SK-N-SH (cell line): ENCODE data around the gene SLC5A9. TPM values are rescaled to one million over a fixed set of nuclear protein-coding genes. Genes with fewer than 3 reads are reported as not detected.

Experiments
- CTCF ChIA-PET: fragments of 300-600, 350-600 bp; formaldehyde crosslinking; extraction: SDS; loops from one replicate; lab custom pipeline; 2021; lab: Yijun Ruan, JAX
- POLR2A ChIA-PET: fragments of 350-600 bp; sonication (Branson Sonifier 250); formaldehyde crosslinking; extraction: SDS; loops from one replicate; lab custom pipeline; 2020; ENCODE audit warnings: antibody characterized with exemption, inconsistent platforms; lab: Yijun Ruan, JAX
- DNase-seq: peaks from one replicate; pipeline ENCODE4 v3.0.0; 2012
- H2AFZ ChIP-seq: fragments of 200-600 bp; sonication (generic); 2 replicates; pipeline ENCODE4 v1.8.1; 2016; ENCODE audit warnings: antibody characterized with exemption, mild to moderate bottlenecking, low read depth
- H3F3A ChIP-seq: fragments of 200-600 bp; sonication (generic); replicated peaks from 2 replicates; pipeline ENCODE3; 2016; ENCODE audit warnings: antibody characterized with exemption, mild to moderate bottlenecking; ENCODE audit not compliant: insufficient read depth
- H3K27ac ChIP-seq, 2 experiments: fragments of 200-500 bp in 1 of 2; fragments of 200-600 bp in 1 of 2; sonication (Bioruptor generic) in 1 of 2; sonication (generic), shearing (Covaris generic) in 1 of 2; 2 replicates each; pipeline versions ENCODE4 v1.5.1 to v1.6.1; 2014 to 2016; ENCODE audit warnings: low read depth in 2 of 2, inconsistent platforms in 1 of 2, low read length in 1 of 2, mild to moderate bottlenecking in 1 of 2, mixed read lengths in 1 of 2
- H3K27me3 ChIP-seq: fragments of 200-600 bp; sonication (generic), shearing (Covaris generic); 2 replicates; pipeline ENCODE4 v1.6.1; 2016; ENCODE audit warnings: mixed run types; ENCODE audit not compliant: insufficient read depth
- H3K36me3 ChIP-seq, 2 experiments: fragments of 200-500 bp in 1 of 2; fragments of 200-600 bp in 1 of 2; sonication (Bioruptor generic) in 1 of 2; sonication (generic) in 1 of 2; replicated peaks in 1 of 2; 2 replicates each; pipeline versions ENCODE3 to v1.5.1; 2014 to 2016; ENCODE audit warnings: low read length in 1 of 2, mild to moderate bottlenecking in 1 of 2; ENCODE audit not compliant: insufficient read depth in 2 of 2, control insufficient read depth in 1 of 2
- H3K4me1 ChIP-seq, 2 experiments: fragments of 200-500 bp in 1 of 2; fragments of 200-600 bp in 1 of 2; sonication (Bioruptor generic) in 1 of 2; sonication (generic), shearing (Covaris generic) in 1 of 2; 2 replicates each; pipeline versions ENCODE4 v1.5.1 to v1.6.1; 2014 to 2016; ENCODE audit warnings: low read depth in 1 of 2, low read length in 1 of 2, mixed run types in 1 of 2; ENCODE audit not compliant: insufficient read depth in 2 of 2, control insufficient read depth in 1 of 2
- H3K4me2 ChIP-seq: fragments of 200-600 bp; sonication (generic), shearing (Covaris generic); 2 replicates; pipeline ENCODE4 v1.6.1; 2017; ENCODE audit warnings: mixed run types
- H3K4me3 ChIP-seq, 2 experiments: fragments of 200-500 bp in 1 of 2; fragments of 200-600 bp in 1 of 2; sonication (Bioruptor generic) in 1 of 2; sonication (generic), shearing (Covaris generic) in 1 of 2; 2 replicates each; pipeline versions ENCODE4 v1.5.1 to v1.8.1; 2014 to 2016; ENCODE audit warnings: low read depth in 2 of 2, inconsistent platforms in 1 of 2, low read length in 1 of 2, mild to moderate bottlenecking in 1 of 2, mixed read lengths in 1 of 2, moderate library complexity in 1 of 2
- H3K79me2 ChIP-seq: fragments of 200-600 bp; sonication (generic); 2 replicates; pipeline ENCODE4 v1.8.1; 2017; ENCODE audit warnings: mild to moderate bottlenecking; ENCODE audit not compliant: insufficient read depth
- H3K9ac ChIP-seq: fragments of 200-600 bp; sonication (generic); 2 replicates; pipeline ENCODE4 v1.6.1; 2017; ENCODE audit warnings: mixed run types
- H3K9me2 ChIP-seq: fragments of 200-600 bp; sonication (generic); 2 replicates; pipeline ENCODE4 v1.6.1; 2017; ENCODE audit warnings: mixed run types
- H3K9me3 ChIP-seq: fragments of 200-600 bp; sonication (generic); 2 replicates; pipeline ENCODE4 v1.6.1; 2017; ENCODE audit warnings: mixed run types, mild to moderate bottlenecking, moderate library complexity
- H4K20me1 ChIP-seq: fragments of 200-600 bp; sonication (generic); 2 replicates; pipeline ENCODE4 v1.6.1; 2017; ENCODE audit warnings: mild to moderate bottlenecking, mixed run types; ENCODE audit not compliant: insufficient read depth
- CHD2 ChIP-seq: fragments of 150-350 bp; IDR thresholded peaks from 2 replicates; pipeline ENCODE4 v1.6.1; 2018; ENCODE audit warnings: low read length; ENCODE audit not compliant: partially characterized antibody
- ELF1 ChIP-seq: IDR thresholded peaks from 2 replicates; pipeline ENCODE4 v1.4.0; 2012
- FOXJ3 ChIP-seq: sonication (generic); formaldehyde crosslinking; IDR thresholded peaks from 2 replicates; pipeline ENCODE4 v1.5.1; 2020; ENCODE audit warnings: mild to moderate bottlenecking, missing genetic modification reagents
- FOXM1 ChIP-seq: IDR thresholded peaks from 2 replicates; pipeline ENCODE4 v1.4.0; 2012; ENCODE audit warnings: low read depth, mild to moderate bottlenecking
- RXRA ChIP-seq: IDR thresholded peaks from 2 replicates; pipeline ENCODE4 v1.4.0; 2012; ENCODE audit warnings: low read depth, mild to moderate bottlenecking, borderline replicate concordance
- SIN3A ChIP-seq: IDR thresholded peaks from 2 replicates; pipeline ENCODE4 v1.6.1; 2012; ENCODE audit warnings: low read depth, mild to moderate bottlenecking, low read length, moderate library complexity, borderline replicate concordance
- SMC3 ChIP-seq: IDR thresholded peaks from 2 replicates; pipeline ENCODE4 v1.6.1; 2012; ENCODE audit warnings: low read depth, low read length, improper control_type of control experiment
- TAF1 ChIP-seq: IDR thresholded peaks from 2 replicates; pipeline ENCODE4 v1.6.1; 2012; ENCODE audit warnings: low read depth, mild to moderate bottlenecking, low read length, moderate library complexity, borderline replicate concordance
- TEAD4 ChIP-seq: IDR thresholded peaks from 2 replicates; pipeline ENCODE4 v1.4.0; 2012; ENCODE audit warnings: mild to moderate bottlenecking, borderline replicate concordance; ENCODE audit not compliant: insufficient read depth
- YY1 ChIP-seq: IDR thresholded peaks from 2 replicates; pipeline ENCODE4 v1.4.0; 2012; ENCODE audit warnings: low read depth, mild to moderate bottlenecking
- WGBS: methylation state at CpG from one replicate; pipeline ENCODE4 v1.1.6; 2017; ENCODE audit warnings: low lambda C conversion rate; 5-methylcytosine and 5-hydroxymethylcytosine counted together
- polyA plus RNA-seq, 3 experiments: library from polyadenylated mRNA; depleted of rRNA; stranded (reverse); fragments of >200 nt; gene quantifications; 2 replicates each; pipeline ENCODE4 v1.2.3, GENCODE V29; 2012
- TF ChIP-seq, protein P1 (sequence below): IDR thresholded peaks from 2 replicates; pipeline ENCODE4; 2012
- TF ChIP-seq, protein P2 (sequence below): fragments of 150-350 bp; IDR thresholded peaks from 2 replicates; pipeline ENCODE4 v1.6.1; 2017; ENCODE audit warnings: antibody characterized with exemption, low read length, low read depth, borderline replicate concordance
- TF ChIP-seq, protein P3 (sequence below): fragments of 150-350 bp; IDR thresholded peaks from 2 replicates; pipeline ENCODE4 v1.6.1; 2016; ENCODE audit warnings: mild to moderate bottlenecking, low read depth, low read length

SLC5A9 gene
- polyA plus RNA-seq, 1 of the 3 experiments (the other 2 are of a cell fraction), result not detected

DNA sequence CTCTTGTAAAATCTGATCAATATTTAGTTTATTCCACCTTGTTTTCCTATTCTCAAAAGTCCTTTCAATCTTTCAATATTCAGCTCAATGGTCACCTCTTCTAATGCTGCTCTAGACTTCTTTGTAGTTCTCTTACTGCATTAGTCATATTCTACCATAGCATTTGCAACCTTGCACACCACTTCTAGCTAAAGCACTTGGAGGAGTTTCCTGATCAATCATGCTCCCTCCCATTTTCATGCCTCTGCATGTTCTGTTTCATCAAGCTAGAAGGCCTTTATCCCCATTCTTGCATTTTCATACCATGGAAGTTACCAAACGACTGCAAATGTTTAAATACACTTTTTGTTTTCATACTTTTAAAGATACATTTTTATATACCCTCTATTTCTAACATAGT is 72.1 kb downstream of the SLC5A9 start:
- ChIA-PET POLR2A (no interaction called here), CTCF (interaction anchor here (1.9 kb wide), 1 partner anchor 9 kb away, joined by 6 read pairs; no protein-coding TSS in a partner anchor)
- Histone ChIP-seq H4K20me1 (no peaks in the 10 kb centered on the region), H3K4me3 (no peak overlapping the region), H3K79me2 (no peaks in the 10 kb centered on the region), H3F3A (no peaks in the 10 kb centered on the region), H3K27me3 (no peaks in the 10 kb centered on the region), H3K9me3 (no peaks in the 10 kb centered on the region), H3K9me2 (no peaks in the 10 kb centered on the region), H3K36me3 (no peaks in the 10 kb centered on the region), H3K4me2 (no peak overlapping the region), H3K27ac (no peak overlapping the region), H2AFZ (no peak overlapping the region), H3K9ac (no peak overlapping the region), H3K4me1 (no peaks in the 10 kb centered on the region)
- WGBS, result 60% methylated on average over 1 of the region's 1 CpG
- DNase-seq, result no peak
- TF ChIP-seq TAF1, result no peak
- TF ChIP-seq, protein P1, sequence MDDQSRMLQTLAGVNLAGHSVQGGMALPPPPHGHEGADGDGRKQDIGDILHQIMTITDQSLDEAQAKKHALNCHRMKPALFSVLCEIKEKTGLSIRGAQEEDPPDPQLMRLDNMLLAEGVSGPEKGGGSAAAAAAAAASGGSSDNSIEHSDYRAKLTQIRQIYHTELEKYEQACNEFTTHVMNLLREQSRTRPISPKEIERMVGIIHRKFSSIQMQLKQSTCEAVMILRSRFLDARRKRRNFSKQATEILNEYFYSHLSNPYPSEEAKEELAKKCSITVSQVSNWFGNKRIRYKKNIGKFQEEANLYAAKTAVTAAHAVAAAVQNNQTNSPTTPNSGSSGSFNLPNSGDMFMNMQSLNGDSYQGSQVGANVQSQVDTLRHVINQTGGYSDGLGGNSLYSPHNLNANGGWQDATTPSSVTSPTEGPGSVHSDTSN, result no peak
- TF ChIP-seq TEAD4, result no peak
- TF ChIP-seq CHD2, result no peak
- TF ChIP-seq, protein P2, sequence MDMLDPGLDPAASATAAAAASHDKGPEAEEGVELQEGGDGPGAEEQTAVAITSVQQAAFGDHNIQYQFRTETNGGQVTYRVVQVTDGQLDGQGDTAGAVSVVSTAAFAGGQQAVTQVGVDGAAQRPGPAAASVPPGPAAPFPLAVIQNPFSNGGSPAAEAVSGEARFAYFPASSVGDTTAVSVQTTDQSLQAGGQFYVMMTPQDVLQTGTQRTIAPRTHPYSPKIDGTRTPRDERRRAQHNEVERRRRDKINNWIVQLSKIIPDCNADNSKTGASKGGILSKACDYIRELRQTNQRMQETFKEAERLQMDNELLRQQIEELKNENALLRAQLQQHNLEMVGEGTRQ, result no peak
- TF ChIP-seq, protein P3, sequence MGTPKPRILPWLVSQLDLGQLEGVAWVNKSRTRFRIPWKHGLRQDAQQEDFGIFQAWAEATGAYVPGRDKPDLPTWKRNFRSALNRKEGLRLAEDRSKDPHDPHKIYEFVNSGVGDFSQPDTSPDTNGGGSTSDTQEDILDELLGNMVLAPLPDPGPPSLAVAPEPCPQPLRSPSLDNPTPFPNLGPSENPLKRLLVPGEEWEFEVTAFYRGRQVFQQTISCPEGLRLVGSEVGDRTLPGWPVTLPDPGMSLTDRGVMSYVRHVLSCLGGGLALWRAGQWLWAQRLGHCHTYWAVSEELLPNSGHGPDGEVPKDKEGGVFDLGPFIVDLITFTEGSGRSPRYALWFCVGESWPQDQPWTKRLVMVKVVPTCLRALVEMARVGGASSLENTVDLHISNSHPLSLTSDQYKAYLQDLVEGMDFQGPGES, result no peak
- TF ChIP-seq SIN3A, result no peak
- TF ChIP-seq SMC3, result no peak
- no peak for TF ChIP-seq ELF1
- no peak for TF ChIP-seq FOXJ3 (CRISPR knock-in tag)
- no peak for TF ChIP-seq RXRA
- TF ChIP-seq FOXM1, result no peak
- TF ChIP-seq YY1, result no peak

Other genes starting within 250 kb of the SLC5A9 start
- gene TRABD2B, start 225.3 kb upstream of the SLC5A9 start, polyA plus RNA-seq (2012; rRNA removed), result 0.02 and 0.03 TPM in 2 replicates
- gene SPATA6, start 249.5 kb downstream of the SLC5A9 start, polyA plus RNA-seq (2012; rRNA removed), result 2.4 and 2.5 TPM in 2 replicates